ENCODE data around the gene CLIP2.

Gene CLIP2

GRCh38 chr7:74362266-74362665 is 73.1 kb downstream of the CLIP2 start:
- in situ Hi-C loops (cut with HindIII; ENCODE audit: low sequenced_read_pairs): no loop called here

- in situ Hi-C loops (cut with HindIII; ENCODE audit: low sequenced_read_pairs): no loop called here
Observed at GRCh38 chr7:74364061-74364460, 74.9 kb downstream of the CLIP2 start.

- in situ Hi-C loops (cut with HindIII; ENCODE audit: low sequenced_read_pairs): no loop called here
Observed at GRCh38 chr7:74365322-74366022, 76.3 kb downstream of the CLIP2 start.

- in situ Hi-C loops (cut with HindIII; ENCODE audit: low sequenced_read_pairs): no loop called here
Observed at GRCh38 chr7:74371381-74372341, 82.5 kb downstream of the CLIP2 start.

GRCh38 chr7:74372511-74373111 is 83.4 kb downstream of the CLIP2 start:
- in situ Hi-C loops (cut with HindIII; ENCODE audit: low sequenced_read_pairs): no loop called here

- in situ Hi-C loops (cut with HindIII; ENCODE audit: low sequenced_read_pairs): no loop called here
Observed at GRCh38 chr7:74373536-74373935, 84.3 kb downstream of the CLIP2 start.

GRCh38 chr7:74375726-74376220 is 86.6 kb downstream of the CLIP2 start:
- in situ Hi-C loops (cut with HindIII; ENCODE audit: low sequenced_read_pairs): loop anchor here (25.0 kb wide), 1 partner anchor 88 kb away; the partner anchor contains the start of gene CLIP2

GRCh38 chr7:74376256-74377036 is 87.2 kb downstream of the CLIP2 start:
- in situ Hi-C loops (cut with HindIII; ENCODE audit: low sequenced_read_pairs): loop anchor here (25.0 kb wide), 1 partner anchor 89 kb away; the partner anchor contains the start of gene CLIP2

GRCh38 chr7:74379938-74380337 is 90.7 kb downstream of the CLIP2 start:
- in situ Hi-C loops (cut with HindIII; ENCODE audit: low sequenced_read_pairs): loop anchor here (10.0 to 25.0 kb wide), 2 partner anchors 93 to 315 kb away; partner anchors contain the start of gene CLIP2

GRCh38 chr7:74380720-74381119 is 91.5 kb downstream of the CLIP2 start:
- in situ Hi-C loops (cut with HindIII; ENCODE audit: low sequenced_read_pairs): loop anchor here (10.0 to 25.0 kb wide), 2 partner anchors 93 to 316 kb away; partner anchors contain the start of gene CLIP2

GRCh38 chr7:74384086-74384485 is 94.9 kb downstream of the CLIP2 start:
- in situ Hi-C loops (cut with HindIII; ENCODE audit: low sequenced_read_pairs): loop anchor here (10.0 to 25.0 kb wide), 2 partner anchors 97 to 319 kb away; partner anchors contain the start of gene CLIP2

GRCh38 chr7:74384854-74385253 is 95.6 kb downstream of the CLIP2 start:
- in situ Hi-C loops (cut with HindIII; ENCODE audit: low sequenced_read_pairs): loop anchor here (10.0 to 25.0 kb wide), 2 partner anchors 98 to 320 kb away; partner anchors contain the start of gene CLIP2

- in situ Hi-C loops (cut with HindIII; ENCODE audit: low sequenced_read_pairs): loop anchor here (10.0 to 25.0 kb wide), 2 partner anchors 100 to 323 kb away; partner anchors contain the start of gene CLIP2
Observed at GRCh38 chr7:74387606-74388005, 98.4 kb downstream of the CLIP2 start.

- in situ Hi-C loops (cut with HindIII; ENCODE audit: low sequenced_read_pairs): loop anchor here (10.0 to 25.0 kb wide), 2 partner anchors 102 to 324 kb away; partner anchors contain the start of gene CLIP2
Observed at GRCh38 chr7:74388880-74389415, 99.7 kb downstream of the CLIP2 start.

GRCh38 chr7:74393722-74394121 is 104.5 kb downstream of the CLIP2 start:
- in situ Hi-C loops (cut with HindIII; ENCODE audit: low sequenced_read_pairs): loop anchor here (25.0 kb wide), 1 partner anchor 106 kb away; the partner anchor contains the start of gene CLIP2

GRCh38 chr7:74394601-74395000 is 105.4 kb downstream of the CLIP2 start:
- in situ Hi-C loops (cut with HindIII; ENCODE audit: low sequenced_read_pairs): loop anchor here (25.0 kb wide), 1 partner anchor 107 kb away; the partner anchor contains the start of gene CLIP2

- in situ Hi-C loops (cut with HindIII; ENCODE audit: low sequenced_read_pairs): loop anchor here (25.0 kb wide), 1 partner anchor 109 kb away; the partner anchor contains the start of gene CLIP2
Observed at GRCh38 chr7:74395745-74396311, 106.6 kb downstream of the CLIP2 start.

GRCh38 chr7:74396993-74397392 is 107.8 kb downstream of the CLIP2 start:
- in situ Hi-C loops (cut with HindIII; ENCODE audit: low sequenced_read_pairs): loop anchor here (25.0 kb wide), 1 partner anchor 110 kb away; the partner anchor contains the start of gene CLIP2

GRCh38 chr7:74398426-74398825 is 109.2 kb downstream of the CLIP2 start:
- in situ Hi-C loops (cut with HindIII; ENCODE audit: low sequenced_read_pairs): loop anchor here (25.0 kb wide), 1 partner anchor 111 kb away; the partner anchor contains the start of gene CLIP2

Data from DLD1 (cell line).